ENCODE results near the gene MCAT. TPM values are rescaled to one million over a fixed set of nuclear protein-coding genes. Genes with fewer than 3 reads are reported as not detected.

The MCAT gene
- total and polyA plus RNA-seq, 4 donors, result 8.3 to 22.6 (median 14.8) TPM

- TF ChIP-seq JUND (IDR thresholded peaks at IDR 0.05), result no peak
- no peak for TF ChIP-seq CTCF (IDR thresholded peaks at IDR 0.05; ENCODE audit: low read depth, low read length, missing input control)
- no peak for TF ChIP-seq FOXA2 (IDR thresholded peaks at IDR 0.05)
- TF ChIP-seq TAF1 (conservative IDR thresholded peaks at IDR 0.05), result no peak
- no peak for TF ChIP-seq YY1 (IDR thresholded peaks at IDR 0.05)
- no peak for TF ChIP-seq ATF3 (IDR thresholded peaks at IDR 0.05)
- TF ChIP-seq RAD21 (IDR thresholded peaks at IDR 0.05), result no peak
- TF ChIP-seq REST (IDR thresholded peaks at IDR 0.05), result no peak
- no peak for TF ChIP-seq EGR1 (IDR thresholded peaks at IDR 0.05; ENCODE audit: low read depth in 2 of 2)
- TF ChIP-seq ZBTB33 (IDR thresholded peaks at IDR 0.05), result no peak
- no peak for TF ChIP-seq MAX (IDR thresholded peaks at IDR 0.05)
- no peak for TF ChIP-seq HNF4G (IDR thresholded peaks at IDR 0.05)
- no peak for TF ChIP-seq GABPA (IDR thresholded peaks at IDR 0.05 in 1 of 2, conservative IDR thresholded peaks at IDR 0.05 in 1 of 2)
- TF ChIP-seq NR2F2 (IDR thresholded peaks at IDR 0.05), result no peak
- TF ChIP-seq FOXA1 (IDR thresholded peaks at IDR 0.05), result no peak
- no peak for TF ChIP-seq HNF4A (conservative IDR thresholded peaks at IDR 0.05)
- no peak for TF ChIP-seq RXRA (IDR thresholded peaks at IDR 0.05)
- Histone ChIP-seq H3K36me3 (ENCODE audit: control insufficient read depth in 4 of 4, insufficient read depth in 3 of 4, low read depth in 1 of 4, low read length in 3 of 4) (peaks cover 3 to 49% (median 5%) of the 10 kb centered on the region in 4 donors), H3K4me3 (ENCODE audit: low read depth in 1 of 3, low read length in 3 of 3) (no peak overlapping the region), H3K9me3 (ENCODE audit: control insufficient read depth in 4 of 4, low read length in 3 of 4) (no peaks in the 10 kb centered on the region), H3K27ac (ENCODE audit: low read depth in 1 of 2, low read length in 2 of 2) (no peak overlapping the region), H3K9ac (ENCODE audit: low read depth in 1 of 2, low read length in 2 of 2) (no peak overlapping the region), H3K4me1 (ENCODE audit: control insufficient read depth in 4 of 4, insufficient read depth in 4 of 4, low read length in 3 of 4) (no peaks in the 10 kb centered on the region), H3K27me3 (ENCODE audit: control insufficient read depth in 4 of 4, insufficient read depth in 4 of 4, low read length in 3 of 4) (no peaks in the 10 kb centered on the region)
- DNase-seq (ENCODE audit: low spot score), result no peak
- WGBS, result 99% methylated on average over 4 of the region's 4 CpGs
Observed at GRCh38 chr22:43134553-43134952, 8.6 kb downstream of the MCAT start.

GRCh38 chr22:43133401-43133800, 9.8 kb downstream of the MCAT start:
- Histone ChIP-seq H3K4me1 (ENCODE audit: control insufficient read depth in 4 of 4, insufficient read depth in 4 of 4, low read length in 3 of 4) (no peaks in the 10 kb centered on the region), H3K36me3 (ENCODE audit: control insufficient read depth in 4 of 4, insufficient read depth in 3 of 4, low read depth in 1 of 4, low read length in 3 of 4) (peaks cover 0 to 42% (median 3%) of the 10 kb centered on the region in 4 donors), H3K9ac (ENCODE audit: low read depth in 1 of 2, low read length in 2 of 2) (no peak overlapping the region), H3K27me3 (ENCODE audit: control insufficient read depth in 4 of 4, insufficient read depth in 4 of 4, low read length in 3 of 4) (no peaks in the 10 kb centered on the region), H3K27ac (ENCODE audit: low read depth in 1 of 2, low read length in 2 of 2) (no peak overlapping the region), H3K4me3 (ENCODE audit: low read depth in 1 of 3, low read length in 3 of 3) (no peak overlapping the region), H3K9me3 (ENCODE audit: control insufficient read depth in 4 of 4, low read length in 3 of 4) (no peaks in the 10 kb centered on the region)
- DNase-seq (ENCODE audit: low spot score), result no peak
- 87% methylated on average over 9 of the region's 9 CpGs for WGBS
- TF ChIP-seq CTCF (IDR thresholded peaks at IDR 0.05; ENCODE audit: low read depth, low read length, missing input control) (no peak), HNF4G (IDR thresholded peaks at IDR 0.05) (no peak)
